SK-N-SH treated with all-trans-retinoic acid at 6 μM for 48 hours (cell line): ENCODE data around the gene AP1S2.

ENCODE experiments used
- ATAC-seq: fragments of 200-7000 bp; cut with Tn5 transposase; 3 replicates; pipeline ENCODE4 v1.9.1; 2020; ENCODE audit warnings: mild to moderate bottlenecking, moderate library complexity
- ARNTL ChIP-seq: fragments of 450-650 bp; formaldehyde crosslinking; IDR thresholded peaks from 2 replicates; pipeline ENCODE4 v1.5.0; 2020; ENCODE audit warnings: low read depth, mild to moderate bottlenecking, moderate library complexity, borderline replicate concordance
- BACH2 ChIP-seq: fragments of 250-450 bp; sonication (Bioruptor Pico); IDR thresholded peaks from 2 replicates; pipeline ENCODE4 v1.9.0; 2021; ENCODE audit warnings: mild to moderate bottlenecking, borderline replicate concordance
- CREB5 ChIP-seq: fragments of 250-450 bp; sonication (Bioruptor Pico); IDR thresholded peaks from 2 replicates; pipeline ENCODE4 v1.5.1; 2020; ENCODE audit warnings: low read depth, mild to moderate bottlenecking, moderate library complexity
- CSDC2 ChIP-seq: fragments of 250-450 bp; sonication (Bioruptor Pico); IDR thresholded peaks from 2 replicates; pipeline ENCODE4 v1.5.0; 2020; ENCODE audit warnings: mild to moderate bottlenecking, moderate library complexity
- CSRNP3 ChIP-seq: fragments of 250-450 bp; sonication (Bioruptor Pico); IDR thresholded peaks from 2 replicates; pipeline ENCODE4 v1.5.1; 2021; ENCODE audit warnings: mild to moderate bottlenecking, moderate library complexity
- ESRRG ChIP-seq: fragments of 250-450 bp; sonication (Bioruptor Pico); IDR thresholded peaks from 2 replicates; pipeline ENCODE4 v1.6.1; 2021; ENCODE audit warnings: mild to moderate bottlenecking
- GLIS3 ChIP-seq: fragments of 250-450 bp; sonication (Bioruptor Pico); IDR thresholded peaks from 2 replicates; pipeline ENCODE4 v1.5.0; 2020; ENCODE audit warnings: mild to moderate bottlenecking, moderate library complexity
- ISL1 ChIP-seq: fragments of 250-450 bp; sonication (Bioruptor Pico); IDR thresholded peaks from 2 replicates; pipeline ENCODE4 v2.1.2; 2022; ENCODE audit warnings: mild to moderate bottlenecking, moderate library complexity
- OSR1 ChIP-seq: fragments of 250-450 bp; sonication (Bioruptor Pico); IDR thresholded peaks from 2 replicates; pipeline ENCODE4 v1.8.0; 2022; ENCODE audit warnings: moderate library complexity, mild to moderate bottlenecking, inconsistent platforms
- POU6F1 ChIP-seq: fragments of 250-450 bp; sonication (Bioruptor Pico); IDR thresholded peaks from 2 replicates; pipeline ENCODE4 v1.8.0; 2021; ENCODE audit warnings: low read depth, mild to moderate bottlenecking, moderate library complexity, borderline replicate concordance
- PPARA ChIP-seq: fragments of 250-450 bp; sonication (Bioruptor Pico); IDR thresholded peaks from 2 replicates; pipeline ENCODE4 v1.5.0; 2020; ENCODE audit warnings: mild to moderate bottlenecking, borderline replicate concordance
- RARB ChIP-seq: fragments of 250-450 bp; sonication (Bioruptor Pico); IDR thresholded peaks from 2 replicates; pipeline ENCODE4 v1.8.0; 2021; ENCODE audit warnings: mild to moderate bottlenecking, moderate library complexity
- TOX ChIP-seq: fragments of 250-450 bp; sonication (Bioruptor Pico); IDR thresholded peaks from 2 replicates; pipeline ENCODE4 v1.8.0; 2021; ENCODE audit warnings: mild to moderate bottlenecking, moderate library complexity, borderline replicate concordance
- TSHZ2 ChIP-seq: fragments of 250-450 bp; sonication (Bioruptor Pico); IDR thresholded peaks from 2 replicates; pipeline ENCODE4 v1.5.0; 2020; ENCODE audit warnings: mild to moderate bottlenecking, moderate library complexity
- ZC3H10 ChIP-seq: fragments of 250-450 bp; sonication (Bioruptor Pico); IDR thresholded peaks from 2 replicates; pipeline ENCODE4 v1.5.1; 2021; ENCODE audit warnings: mild to moderate bottlenecking, moderate library complexity
- ZFP3 ChIP-seq: fragments of 250-450 bp; sonication (Bioruptor Pico); IDR thresholded peaks from 2 replicates; pipeline ENCODE4 v1.5.0; 2020; ENCODE audit warnings: mild to moderate bottlenecking, moderate library complexity
- ZFP30 ChIP-seq: fragments of 450-650 bp; formaldehyde crosslinking; IDR thresholded peaks from 2 replicates; pipeline ENCODE4 v1.5.0; 2022; ENCODE audit warnings: mild to moderate bottlenecking, moderate library complexity
- ZNF70 ChIP-seq: fragments of 450-650 bp; formaldehyde crosslinking; IDR thresholded peaks from 2 replicates; pipeline ENCODE4 v1.5.0; 2020; ENCODE audit warnings: mild to moderate bottlenecking, moderate library complexity
- ZNF8 ChIP-seq: fragments of 450-650 bp; formaldehyde crosslinking; IDR thresholded peaks from 2 replicates; pipeline ENCODE4 v1.5.0; 2020; ENCODE audit warnings: mild to moderate bottlenecking, moderate library complexity

AP1S2 gene

GRCh38 chrX:15858051-15858450, 3.4 kb upstream of the AP1S2 start:
- no peak for ATAC-seq
- no peak for TF ChIP-seq CSRNP3 (CRISPR knock-in tag)
- no peak for TF ChIP-seq BACH2
- no peak for TF ChIP-seq TSHZ2 (CRISPR knock-in tag)
- TF ChIP-seq ZNF8, result no peak
- TF ChIP-seq ZNF70 (CRISPR knock-in tag), result no peak
- no peak for TF ChIP-seq ZFP30 (CRISPR knock-in tag)
- TF ChIP-seq ZC3H10, result no peak
- TF ChIP-seq CSDC2 (CRISPR knock-in tag), result no peak
- no peak for TF ChIP-seq ARNTL (CRISPR knock-in tag)
- no peak for TF ChIP-seq ESRRG (CRISPR knock-in tag)
- no peak for TF ChIP-seq TOX (CRISPR knock-in tag)
- no peak for TF ChIP-seq POU6F1

- no peak for TF ChIP-seq ZFP3 (CRISPR knock-in tag)
- TF ChIP-seq POU6F1, result no peak
- ATAC-seq, result no peak
These were observed 2.0 kb upstream of the AP1S2 start for GRCh38 chrX:15856636-15857035.

- ATAC-seq, result no peak
- TF ChIP-seq PPARA (CRISPR knock-in tag) (no peak), RARB (CRISPR knock-in tag) (no peak), GLIS3 (CRISPR knock-in tag) (no peak), ZC3H10 (no peak), CREB5 (no peak), OSR1 (CRISPR knock-in tag) (no peak), ZFP3 (CRISPR knock-in tag) (no peak), ZNF8 (no peak)
These were observed 1.6 kb upstream of the AP1S2 start for GRCh38 chrX:15856222-15856587.

GRCh38 chrX:15855568-15856221, 1.1 kb upstream of the AP1S2 start:
- TF ChIP-seq RARB (CRISPR knock-in tag), result no peak
- 0 out of 2 replicates have a peak, but pooled peaks have one; percentile 17 for TF ChIP-seq ISL1 (CRISPR knock-in tag)
- no peak for ATAC-seq
